Measurements from ENCODE around the gene LITAFD.

DNA sequence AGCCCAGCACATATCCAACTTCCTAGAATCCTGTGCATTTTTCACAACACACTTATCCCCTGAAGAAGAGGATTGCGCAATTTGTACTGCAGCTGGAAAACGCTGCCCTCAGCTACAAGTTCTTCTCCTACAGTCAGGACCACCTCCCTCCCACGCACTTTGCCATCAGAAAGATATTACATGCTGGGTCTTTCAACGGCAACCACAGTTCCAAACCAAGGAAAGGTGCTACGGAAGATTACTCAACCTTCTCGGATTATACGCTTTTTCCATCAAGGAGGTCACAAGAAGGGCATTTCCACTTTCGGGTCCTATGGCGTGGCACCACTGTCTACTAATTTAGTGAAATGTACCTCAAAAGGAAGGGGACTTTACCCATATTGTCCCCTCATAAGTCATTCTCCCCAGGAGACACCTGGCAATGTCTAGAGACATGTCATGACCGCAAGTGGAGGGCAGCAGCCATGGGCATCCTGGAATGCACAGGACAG, 46.4 kb downstream of the LITAFD start:
- TF ChIP-seq EZH2phosphoT487 (IDR thresholded peaks at IDR 0.05; ENCODE audit: insufficient read depth, low read depth) (no peak), EZH2 (IDR thresholded peaks at IDR 0.05; ENCODE audit: insufficient read depth, poor library complexity, severe bottlenecking) (no peak)

Data from GM23248 (cell line).